WERI-Rb-1 (cell line): ENCODE measurements around the gene PLEKHH2.
"Not testable (repeated sequence)": the region's sequence is repeated elsewhere in the genome, so short reads cannot be mapped to it uniquely, and the experiment has no call there.

Source experiments
- DNase-seq: peaks from one replicate; pipeline ENCODE4 v3.0.0-alpha.2; 2020
- H3K27ac ChIP-seq: fragments of 250-450 bp; sonication (Bioruptor Pico); 2 replicates; pipeline ENCODE4 v1.5.1; 2020; ENCODE audit warnings: mild to moderate bottlenecking, moderate library complexity
- H3K27me3 ChIP-seq: fragments of 250-450 bp; sonication (Bioruptor Pico); 2 replicates; pipeline ENCODE4 v1.5.1; 2021; ENCODE audit warnings: mild to moderate bottlenecking, low read depth, moderate library complexity; ENCODE audit not compliant: insufficient read depth, severe bottlenecking
- H3K36me3 ChIP-seq: fragments of 250-450 bp; sonication (Bioruptor Pico); 2 replicates; pipeline ENCODE4 v1.5.1; 2020; ENCODE audit warnings: mild to moderate bottlenecking, moderate library complexity
- H3K4me3 ChIP-seq: 2 replicates; pipeline ENCODE4 v1.5.1; 2011; ENCODE audit warnings: low read depth, mild to moderate bottlenecking, control low read depth, low read length
- H3K9me3 ChIP-seq: fragments of 250-450 bp; sonication (Bioruptor Pico); 2 replicates; pipeline ENCODE4 v1.5.1; 2021; ENCODE audit warnings: mild to moderate bottlenecking, moderate library complexity; ENCODE audit not compliant: severe bottlenecking
- TF ChIP-seq, protein P1 (sequence below): IDR thresholded peaks from 2 replicates; pipeline ENCODE4 v1.5.1; 2011; ENCODE audit warnings: low read depth, mild to moderate bottlenecking, control low read depth, inconsistent platforms, low read length

Gene PLEKHH2

DNA sequence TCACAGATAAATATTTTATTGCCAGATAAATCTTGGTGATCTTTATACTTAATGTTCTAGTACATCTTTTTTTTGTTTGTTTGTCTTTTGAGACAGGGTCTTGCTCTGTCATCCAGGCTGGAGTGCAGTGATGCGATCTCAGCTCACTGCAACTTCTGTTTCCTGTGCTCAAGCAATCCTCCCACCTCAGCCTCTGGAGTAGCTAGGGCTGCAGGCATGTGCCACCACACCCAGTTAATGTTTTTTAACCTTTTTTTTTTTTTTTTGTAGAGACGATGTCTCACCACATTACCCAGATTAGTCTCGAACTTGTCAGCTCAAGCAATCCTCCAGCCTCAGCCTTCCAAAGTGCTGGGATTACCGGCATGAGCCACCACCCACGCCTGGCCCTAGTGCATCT, 48.3 kb downstream of the PLEKHH2 start:
- H3K27me3 ChIP-seq: no peaks in the 10 kb centered on the region
- DNase-seq: no peak
- TF ChIP-seq, protein P1, sequence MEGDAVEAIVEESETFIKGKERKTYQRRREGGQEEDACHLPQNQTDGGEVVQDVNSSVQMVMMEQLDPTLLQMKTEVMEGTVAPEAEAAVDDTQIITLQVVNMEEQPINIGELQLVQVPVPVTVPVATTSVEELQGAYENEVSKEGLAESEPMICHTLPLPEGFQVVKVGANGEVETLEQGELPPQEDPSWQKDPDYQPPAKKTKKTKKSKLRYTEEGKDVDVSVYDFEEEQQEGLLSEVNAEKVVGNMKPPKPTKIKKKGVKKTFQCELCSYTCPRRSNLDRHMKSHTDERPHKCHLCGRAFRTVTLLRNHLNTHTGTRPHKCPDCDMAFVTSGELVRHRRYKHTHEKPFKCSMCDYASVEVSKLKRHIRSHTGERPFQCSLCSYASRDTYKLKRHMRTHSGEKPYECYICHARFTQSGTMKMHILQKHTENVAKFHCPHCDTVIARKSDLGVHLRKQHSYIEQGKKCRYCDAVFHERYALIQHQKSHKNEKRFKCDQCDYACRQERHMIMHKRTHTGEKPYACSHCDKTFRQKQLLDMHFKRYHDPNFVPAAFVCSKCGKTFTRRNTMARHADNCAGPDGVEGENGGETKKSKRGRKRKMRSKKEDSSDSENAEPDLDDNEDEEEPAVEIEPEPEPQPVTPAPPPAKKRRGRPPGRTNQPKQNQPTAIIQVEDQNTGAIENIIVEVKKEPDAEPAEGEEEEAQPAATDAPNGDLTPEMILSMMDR: no peak

GRCh38 chr2:43689999-43690398, 52.9 kb downstream of the PLEKHH2 start:
- H3K27ac ChIP-seq: no peak overlapping the region
- no peak overlapping the region for H3K4me3 ChIP-seq
- no peaks in the 10 kb centered on the region for H3K36me3 ChIP-seq
- no peaks in the 10 kb centered on the region for H3K9me3 ChIP-seq
- H3K27me3 ChIP-seq: no peaks in the 10 kb centered on the region
- TF ChIP-seq, protein P1: no peak
- DNase-seq: no peak

More for the DNA sequence above, 48.3 kb downstream of the PLEKHH2 start:
- H3K36me3 ChIP-seq: no peaks in the 10 kb centered on the region
- H3K9me3 ChIP-seq: no peaks in the 10 kb centered on the region
- no peak overlapping the region for H3K27ac ChIP-seq
- H3K4me3 ChIP-seq: no peak overlapping the region

GRCh38 chr2:43692428-43692994, 55.5 kb downstream of the PLEKHH2 start:
- Histone ChIP-seq H3K27me3 (no peaks in the 10 kb centered on the region), H3K36me3 (no peaks in the 10 kb centered on the region), H3K27ac (no peak overlapping the region), H3K4me3 (no peak overlapping the region), H3K9me3 (no peaks in the 10 kb centered on the region)
- TF ChIP-seq, protein P1: no peak
- no peak for DNase-seq

- H3K9me3 ChIP-seq, H3K27me3 ChIP-seq, H3K27ac ChIP-seq, H3K4me3 ChIP-seq, H3K36me3 ChIP-seq, DNase-seq: not testable (repeated sequence)
Measured at GRCh38 chr2:43698140-43698539, 61.1 kb downstream of the PLEKHH2 start.

- H3K9me3 ChIP-seq: no peaks in the 10 kb centered on the region
- H3K36me3 ChIP-seq: no peaks in the 10 kb centered on the region
- DNase-seq: no peak
- H3K27ac ChIP-seq: no peak overlapping the region
- no peak overlapping the region for H3K4me3 ChIP-seq
- TF ChIP-seq, protein P1: no peak
- no peaks in the 10 kb centered on the region for H3K27me3 ChIP-seq
Measured at GRCh38 chr2:43699761-43700160, 62.7 kb downstream of the PLEKHH2 start.

- Histone ChIP-seq H3K36me3 (no peaks in the 10 kb centered on the region), H3K27ac (no peak overlapping the region), H3K4me3 (no peak overlapping the region), H3K9me3 (no peaks in the 10 kb centered on the region), H3K27me3 (no peaks in the 10 kb centered on the region)
- TF ChIP-seq, protein P1: no peak
- DNase-seq: peak; percentile 17
Measured at GRCh38 chr2:43701111-43701510, 64.1 kb downstream of the PLEKHH2 start.
